ENCODE results near the gene DSPP.

DSPP gene

DNA sequence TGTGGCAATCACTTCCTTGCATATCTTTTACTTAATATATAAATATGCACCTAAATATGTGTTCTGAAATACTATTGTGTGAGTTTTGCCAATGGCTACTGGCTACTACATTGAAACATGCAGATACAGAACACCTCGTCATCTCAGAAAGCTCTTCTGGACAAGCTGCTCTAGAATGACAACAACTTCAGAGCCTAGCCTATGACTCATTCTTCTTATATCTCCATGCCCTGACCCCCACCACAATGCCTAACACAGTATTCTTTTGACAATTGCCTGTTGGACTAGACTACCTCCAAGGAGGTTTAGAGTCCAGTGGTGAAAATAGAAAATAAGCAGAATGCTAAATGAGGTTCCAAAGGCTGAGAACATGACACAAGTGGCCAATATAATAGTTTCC, 24.1 kb downstream of the DSPP start:
- DNase-seq: no peak

DNA sequence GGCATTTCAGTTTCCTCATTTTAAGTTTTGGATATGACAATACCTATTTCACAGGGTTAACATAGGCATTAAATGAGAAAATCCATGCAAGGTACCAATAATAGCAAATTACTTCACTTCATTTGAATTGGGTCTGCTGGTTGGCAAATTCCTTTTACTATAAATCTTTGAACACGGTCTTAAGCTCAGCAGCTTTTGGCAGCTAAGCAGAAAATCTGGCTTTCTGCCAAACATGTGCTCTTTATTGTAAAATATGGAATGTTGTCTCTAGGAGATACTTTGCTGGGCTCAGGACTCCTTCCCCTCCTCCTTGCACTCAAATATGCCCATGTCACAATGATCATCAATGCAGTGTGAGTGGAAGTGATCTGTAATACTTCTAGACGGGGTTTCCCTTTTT, 24.9 kb downstream of the DSPP start:
- DNase-seq: no peak

DNA sequence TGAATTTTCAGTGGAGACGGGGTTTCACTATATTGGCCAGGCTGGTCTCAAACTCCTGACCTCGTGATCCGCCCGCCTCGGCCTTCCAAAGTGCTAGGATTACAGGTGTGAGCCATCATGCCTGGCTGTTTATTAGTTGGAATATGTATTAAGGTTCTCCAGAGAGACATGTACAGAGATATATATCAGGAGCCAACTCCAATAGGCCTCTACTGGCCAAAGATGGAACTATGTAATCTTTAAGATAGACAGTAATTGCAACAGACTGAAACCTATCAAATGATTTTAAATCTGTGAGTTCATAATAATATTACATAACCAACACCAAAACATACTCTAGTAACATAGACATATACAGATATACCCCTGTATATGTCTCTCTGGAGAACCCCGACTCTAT, 36.0 kb downstream of the DSPP start:
- no peak for DNase-seq

DNA sequence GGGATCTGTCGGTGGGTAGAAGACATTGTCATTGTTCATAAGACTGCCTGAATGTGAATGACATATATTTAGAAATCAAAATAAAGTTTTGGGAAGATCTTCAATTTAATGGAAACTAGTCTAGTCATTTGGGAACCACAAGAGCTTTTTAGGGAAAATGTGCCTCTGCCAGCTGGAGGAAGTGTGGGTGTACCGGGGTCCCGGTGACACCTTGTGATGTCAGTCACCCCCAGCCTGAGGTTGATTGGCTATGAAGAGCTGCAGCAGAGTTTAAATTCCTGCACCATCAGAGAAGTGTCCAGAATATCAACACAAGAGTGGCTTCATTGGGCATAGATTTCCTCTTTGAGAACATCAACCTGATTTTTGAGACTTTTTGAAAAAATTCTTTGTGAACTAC, 41.7 kb downstream of the DSPP start, which contains the start of gene DMP1:
Gene DMP1, plus strand, starts transcription at position 301 of the 400 bp plus-strand sequence. CDS start 6,213 bp downstream, outside the sequence.
- DNase-seq: no peak

DNA sequence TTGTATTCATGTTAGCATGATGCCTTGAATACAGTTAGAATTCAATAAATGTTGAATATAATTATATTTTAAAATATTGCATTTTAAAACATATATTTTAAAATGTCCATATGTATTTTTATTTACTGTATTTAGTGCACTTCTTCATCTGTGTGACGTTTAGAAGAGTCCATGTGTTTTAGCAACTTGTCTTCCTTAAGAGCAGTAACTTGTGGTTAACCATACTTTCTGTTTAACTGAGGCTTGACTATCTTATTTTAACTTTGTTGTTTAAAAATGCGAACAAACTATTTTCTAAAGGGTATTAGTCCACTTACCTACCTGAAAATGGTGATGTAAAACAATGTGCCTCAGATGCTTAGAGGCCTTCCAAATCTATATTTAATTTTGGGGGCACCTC, 42.6 kb downstream of the DSPP start:
- DNase-seq: no peak

DNA sequence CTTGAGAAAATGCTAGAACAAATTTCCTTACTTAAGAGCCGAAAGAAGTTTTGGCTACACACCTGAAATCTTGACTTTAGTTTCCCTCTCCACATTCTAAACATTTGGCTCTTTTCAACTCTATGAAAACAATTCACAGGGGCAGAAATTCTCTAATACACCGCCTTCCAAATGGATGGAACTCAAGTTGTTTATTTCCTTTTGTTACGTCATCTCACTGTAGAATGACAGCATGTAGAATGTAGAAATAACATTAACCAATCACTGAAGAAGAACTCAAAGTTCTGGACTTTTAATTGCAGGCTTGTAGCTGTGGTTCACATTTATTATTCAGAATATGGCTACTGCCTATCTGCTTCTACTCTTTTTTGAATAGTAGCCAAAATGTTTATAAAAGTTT, 43.6 kb downstream of the DSPP start:
- no peak for DNase-seq

DNA sequence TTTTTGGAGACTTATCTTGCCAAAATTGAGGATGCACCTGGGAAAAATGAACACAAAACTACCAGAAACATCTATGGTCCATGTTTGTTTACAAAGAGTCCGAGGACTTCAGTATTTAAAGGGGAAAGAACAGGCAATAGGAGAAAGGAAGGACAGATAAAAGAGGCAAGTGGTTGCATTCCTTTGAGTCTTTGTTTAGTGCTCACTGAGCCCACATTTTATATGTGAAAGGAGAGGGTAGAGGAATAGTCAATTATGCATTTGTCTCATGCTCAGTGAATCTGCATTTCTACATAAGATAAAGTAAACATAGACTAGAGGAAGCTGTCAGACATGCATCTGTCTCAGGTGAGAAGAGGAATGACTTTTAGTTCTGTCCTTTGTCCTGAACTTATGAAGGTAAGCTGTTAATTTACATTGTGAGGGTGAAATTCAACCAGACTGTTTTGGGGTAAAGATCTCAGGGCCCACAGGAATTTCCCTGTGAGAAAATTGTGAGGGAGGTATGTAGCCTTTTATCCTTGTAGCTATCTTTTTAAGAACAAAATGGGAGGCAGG, 46.2 kb downstream of the DSPP start:
- DNase-seq: no peak

DNA sequence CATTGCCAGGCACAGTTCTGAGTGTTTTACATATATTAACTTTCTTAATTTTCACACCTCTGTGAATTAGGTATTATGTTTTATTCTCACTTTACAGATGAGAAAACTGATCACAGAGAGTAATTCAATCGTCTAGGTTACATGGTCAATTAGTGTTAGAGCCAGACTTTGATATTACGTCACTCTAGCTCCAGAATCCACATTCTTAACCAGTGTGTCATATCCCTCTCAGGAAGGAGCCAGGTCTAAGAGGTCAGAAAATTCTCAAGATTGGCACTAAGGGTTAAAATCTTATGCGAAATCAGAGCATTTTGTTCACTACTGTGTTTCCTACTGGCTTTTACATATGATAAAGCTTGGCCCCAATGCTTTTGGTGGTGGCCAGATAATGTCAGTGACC, 49.2 kb downstream of the DSPP start:
- DNase-seq: peak in 1 of 2 experiments; percentile 64

DNA sequence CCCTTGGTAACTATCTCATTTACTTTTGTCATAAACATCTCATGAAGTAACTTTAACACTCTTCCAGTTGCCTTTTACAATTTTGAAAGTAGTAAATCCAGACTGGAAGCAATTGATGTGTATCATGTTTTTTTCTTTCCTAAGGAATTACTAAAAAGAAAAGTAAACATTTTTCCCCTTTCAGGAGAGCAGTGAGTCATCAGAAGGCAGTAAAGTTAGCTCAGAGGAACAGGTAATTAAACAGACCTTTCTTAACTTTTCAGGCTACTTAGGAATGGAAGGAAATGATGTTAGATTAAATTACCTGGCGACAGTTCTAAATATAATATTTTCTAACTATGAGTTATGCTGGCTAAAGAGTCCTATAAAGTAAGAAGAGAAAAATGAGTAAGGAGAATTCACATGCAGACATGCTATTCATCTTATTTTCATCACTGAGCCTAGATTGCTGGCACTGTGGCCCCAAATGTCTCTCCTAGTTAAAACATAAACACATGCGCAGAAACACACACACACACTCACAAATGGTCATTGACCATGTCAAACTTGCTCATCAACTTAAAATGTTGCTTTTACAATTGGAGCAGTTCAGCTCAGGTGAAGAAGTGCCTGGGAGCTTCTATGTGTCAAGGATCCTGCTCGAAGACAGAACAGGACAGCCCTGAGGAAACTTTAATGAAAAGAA, 51.1 kb downstream of the DSPP start:
- DNase-seq: peak in 1 of 2 experiments; percentile 4

DNA sequence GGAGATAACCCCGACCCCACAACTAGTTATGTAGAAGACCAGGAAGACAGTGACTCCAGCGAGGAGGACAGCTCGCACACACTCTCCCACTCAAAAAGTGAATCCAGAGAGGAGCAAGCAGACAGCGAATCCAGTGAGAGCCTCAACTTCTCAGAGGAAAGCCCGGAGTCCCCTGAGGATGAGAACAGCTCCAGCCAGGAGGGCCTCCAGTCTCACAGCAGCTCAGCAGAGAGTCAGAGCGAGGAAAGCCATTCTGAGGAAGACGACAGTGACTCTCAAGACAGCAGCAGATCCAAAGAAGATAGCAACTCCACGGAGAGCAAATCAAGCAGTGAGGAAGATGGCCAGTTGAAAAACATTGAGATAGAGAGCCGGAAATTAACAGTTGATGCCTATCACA, 54.5 kb downstream of the DSPP start:
- DNase-seq: no peak

Measured in SW 1271 (cell line).